Endothelial cell of umbilical vein (primary cell): Measurements from ENCODE around the gene CCDC88B. TPM values are rescaled to one million over a fixed set of nuclear protein-coding genes. Genes with fewer than 3 reads are reported as not detected.

Source experiments
- BruUV-seq: library from RNA; stranded (reverse); fragments of 400-500 nt; replicated peaks from 2 replicates; lab custom pipeline; 2021; lab: Mats Ljungman, UMichigan
- CTCF ChIA-PET: fragments of 300-600, 350-600 bp; sonication (Branson Sonifier 250); formaldehyde crosslinking; loops from one replicate; lab custom pipeline; 2021; ENCODE audit warnings: antibody characterized with exemption, inconsistent platforms; lab: Charles Lee
- POLR2A ChIA-PET: fragments of 300-600, 350-600 bp; sonication (Branson Sonifier 250); formaldehyde crosslinking; loops from one replicate; lab custom pipeline; 2021; ENCODE audit warnings: antibody characterized with exemption, inconsistent platforms; lab: Charles Lee
- DNase-seq: peaks from one replicate; pipeline ENCODE4 v3.0.0-alpha.2; 2011; ENCODE audit warnings: low read depth, low spot score
- FAIRE-seq: peaks from 2 replicates; lab custom pipeline; 2011; peaks lifted over from hg19 to GRCh38; lab: Jason Lieb, UNC
- H2AFZ ChIP-seq: 2 replicates; pipeline ENCODE4 v1.6.0; 2012; ENCODE audit warnings: low read depth, low read length, control low read depth, inconsistent platforms
- H3K27ac ChIP-seq: 2 replicates; pipeline ENCODE4 v1.5.1; 2011; ENCODE audit warnings: low read depth, mild to moderate bottlenecking, control low read depth, low read length, moderate library complexity; ENCODE audit not compliant: insufficient read depth
- H3K27me3 ChIP-seq, 2 experiments: 2 replicates each; pipeline versions ENCODE4 v1.6.0 to v1.6.1; 2011; ENCODE audit warnings: low read length in 2 of 2, mixed read lengths in 1 of 2; ENCODE audit not compliant: control insufficient read depth in 2 of 2, insufficient read depth in 2 of 2
- H3K36me3 ChIP-seq, 2 experiments: 2 replicates in 1 of 2; 3 replicates in 1 of 2; pipeline ENCODE4 v1.5.1; 2011; ENCODE audit warnings: low read length in 2 of 2, mild to moderate bottlenecking in 1 of 2, moderate library complexity in 1 of 2; ENCODE audit not compliant: control insufficient read depth in 2 of 2, insufficient read depth in 2 of 2; ENCODE audit errors: extremely low read depth in 1 of 2
- H3K4me1 ChIP-seq: 3 replicates; pipeline ENCODE4 v1.5.1; 2011; ENCODE audit warnings: mild to moderate bottlenecking, low read length; ENCODE audit not compliant: control insufficient read depth, insufficient read depth; ENCODE audit errors: extremely low read depth
- H3K4me2 ChIP-seq: 2 replicates; pipeline ENCODE4 v1.6.1; 2011; ENCODE audit warnings: low read length, control low read depth, mixed read lengths; ENCODE audit not compliant: insufficient read depth
- H3K4me3 ChIP-seq, 3 experiments: fragments of 200-600 bp in 1 of 3; sonication (generic), shearing (Covaris generic) in 1 of 3; replicated peaks in 1 of 3; 2 replicates each; pipeline ENCODE4 v1.5.1; 2011 to 2016; ENCODE audit warnings: control low read depth in 3 of 3, low read length in 3 of 3, mild to moderate bottlenecking in 2 of 3, inconsistent platforms in 1 of 3, low read depth in 1 of 3, moderate library complexity in 1 of 3; ENCODE audit not compliant: insufficient read depth in 1 of 3
- H3K79me2 ChIP-seq: 2 replicates; pipeline ENCODE4 v1.6.0; 2012; ENCODE audit warnings: low read length, inconsistent platforms; ENCODE audit not compliant: control insufficient read depth, insufficient read depth
- H3K9ac ChIP-seq: replicated peaks from 2 replicates; pipeline ENCODE3; 2011; ENCODE audit warnings: low read length, control low read depth; ENCODE audit not compliant: insufficient read depth; ENCODE audit errors: extremely low read depth
- H3K9me1 ChIP-seq: replicated peaks from 3 replicates; pipeline ENCODE4 v1.6.0; 2011; ENCODE audit warnings: mild to moderate bottlenecking, low read length; ENCODE audit not compliant: control insufficient read depth, insufficient read depth; ENCODE audit errors: extremely low read depth
- H3K9me3 ChIP-seq: replicated peaks from 2 replicates; pipeline ENCODE4 v1.5.1; 2012; ENCODE audit warnings: low read length, inconsistent platforms; ENCODE audit not compliant: control insufficient read depth, insufficient read depth
- H4K20me1 ChIP-seq: replicated peaks from 2 replicates; pipeline ENCODE3; 2011; ENCODE audit warnings: mild to moderate bottlenecking, low read length; ENCODE audit not compliant: control insufficient read depth, insufficient read depth; ENCODE audit errors: extremely low read depth
- EZH2 ChIP-seq: IDR thresholded peaks from 2 replicates; pipeline ENCODE4 v1.6.1; 2012; ENCODE audit warnings: borderline replicate concordance, low read depth, mild to moderate bottlenecking, moderate library complexity, low read length, inconsistent platforms; ENCODE audit not compliant: severe bottlenecking
- FOS ChIP-seq: IDR thresholded peaks from 2 replicates; pipeline ENCODE4 v1.6.1; 2011; ENCODE audit warnings: mild to moderate bottlenecking, low read length, moderate library complexity, borderline replicate concordance; ENCODE audit not compliant: insufficient read depth
- GATA2 ChIP-seq: IDR thresholded peaks from 2 replicates; pipeline ENCODE4 v1.7.0; 2011; ENCODE audit warnings: low read depth, mild to moderate bottlenecking, moderate library complexity, mixed read lengths, low read length; ENCODE audit not compliant: insufficient read length, insufficient read depth
- JUN ChIP-seq: IDR thresholded peaks from 2 replicates; pipeline ENCODE4 v1.6.1; 2011; ENCODE audit warnings: borderline replicate concordance, low read depth; ENCODE audit not compliant: insufficient read length, insufficient read depth
- MYC ChIP-seq: IDR thresholded peaks from one replicate; pipeline ENCODE4 v1.6.1; 2011; ENCODE audit warnings: mild to moderate bottlenecking, low read depth, low read length
- POLR2A ChIP-seq: IDR thresholded peaks from 2 replicates; pipeline ENCODE4 v1.6.1; 2012; ENCODE audit warnings: low read depth, mild to moderate bottlenecking, control low read depth, low read length
- POLR2AphosphoS5 ChIP-seq: IDR thresholded peaks from 2 replicates; pipeline ENCODE4 v1.6.1; 2012; ENCODE audit warnings: low read depth, mild to moderate bottlenecking, control low read depth, low read length, moderate library complexity; ENCODE audit not compliant: insufficient read depth
- dilution Hi-C: fragments of 300-500 bp; cut with MboI; formaldehyde crosslinking; loops from one replicate; pipeline ENCODE4 v1.15.0; 2019; ENCODE audit warnings: low sequenced_read_pairs; ENCODE audit not compliant: extremely low pct_ligation_motif_present
- intact Hi-C: fragments of 100-400 bp; cut with micrococcal nuclease; formaldehyde crosslinking; loops from one replicate; pipeline ENCODE4 v1.10.0; 2022
- polyA plus RNA-seq, 4 experiments: library from polyadenylated mRNA; depleted of rRNA in 3 of 4; stranded (reverse) in 3 of 4; unstranded in 1 of 4; fragments of >200 nt; gene quantifications; 2 replicates each; pipeline versions ENCODE4 v1.2.1 to v1.2.3, GENCODE V29; 2011 to 2012; ENCODE audit warnings: missing spikeins in 1 of 4
- total RNA-seq: library from RNA; stranded (reverse); gene quantifications from 2 replicates; pipeline ENCODE4 v1.2.3, GENCODE V29; 2021
- TF ChIP-seq, protein P1 (sequence below): IDR thresholded peaks from 2 replicates; pipeline ENCODE4 v1.6.1; 2011; ENCODE audit not compliant: insufficient read depth, insufficient read length
- TF ChIP-seq, protein P2 (sequence below), 2 donors: IDR thresholded peaks; 1 replicate in 1 of 2; 2 replicates in 1 of 2; pipeline ENCODE4 v1.5.1; 2011; ENCODE audit warnings: low read length in 2 of 2, mild to moderate bottlenecking in 2 of 2, moderate library complexity in 2 of 2, control low read depth in 1 of 2, inconsistent platforms in 1 of 2, low read depth in 1 of 2; ENCODE audit not compliant: insufficient read depth in 1 of 2; ENCODE audit errors: extremely low read depth in 1 of 2

Gene CCDC88B
- total and polyA plus RNA-seq, 2 donors (not counting 3 experiments of a cell fraction or from before 2014, with no cell fraction given), result 1.8 to 2.7 TPM

DNA sequence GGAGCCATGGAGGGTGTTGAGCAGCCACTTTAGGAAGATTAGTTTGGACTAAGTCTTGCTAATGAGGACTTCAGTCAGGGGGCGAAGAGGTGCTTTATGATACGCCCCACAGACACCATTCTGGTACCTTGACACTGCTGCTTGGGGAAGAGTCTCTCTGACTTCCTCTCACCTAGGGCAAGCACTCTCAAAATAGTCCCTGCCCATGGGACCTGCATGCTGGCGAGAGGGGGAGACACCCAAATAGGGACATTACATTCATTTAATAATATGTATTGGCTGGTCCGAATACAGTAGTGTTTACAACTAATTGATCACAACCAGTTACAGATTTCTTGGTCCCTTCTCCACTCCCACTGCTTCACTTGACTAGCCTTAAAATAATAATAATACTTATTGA lies 44.2 kb upstream of the CCDC88B start:
- FAIRE-seq, result no peak
- H2AFZ ChIP-seq, result no peak overlapping the region
- no peak overlapping the region for H3K9ac ChIP-seq
- no peaks in the 10 kb centered on the region for H3K9me3 ChIP-seq
- CTCF ChIA-PET, result interaction anchor here (0.7 kb wide), 1 partner anchor 9 kb away, joined by 4 read pairs; the partner anchor contains the start of gene ESRRA
- POLR2A ChIA-PET, result no interaction called here
- dilution Hi-C loops (no loop called here), intact Hi-C loops (no loop called here)
- no peak for TF ChIP-seq JUN
- TF ChIP-seq, protein P1, sequence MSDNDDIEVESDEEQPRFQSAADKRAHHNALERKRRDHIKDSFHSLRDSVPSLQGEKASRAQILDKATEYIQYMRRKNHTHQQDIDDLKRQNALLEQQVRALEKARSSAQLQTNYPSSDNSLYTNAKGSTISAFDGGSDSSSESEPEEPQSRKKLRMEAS, result no peak
- TF ChIP-seq EZH2, result no peak
- H3K27ac ChIP-seq, result no peak overlapping the region
- BruUV-seq, result no TSS peak
- peaks cover 15% of the 10 kb centered on the region for H3K4me1 ChIP-seq
- H3K36me3 ChIP-seq, result no peaks in the 10 kb centered on the region
- H3K9me1 ChIP-seq, result no peaks in the 10 kb centered on the region
- peaks cover 61 to 91% of the 10 kb centered on the region in 2 experiments for H3K27me3 ChIP-seq
- H3K4me3 ChIP-seq, result no peak overlapping the region
- no peaks in the 10 kb centered on the region for H3K79me2 ChIP-seq
- H4K20me1 ChIP-seq, result no peaks in the 10 kb centered on the region
- DNase-seq, result no peak
- H3K4me2 ChIP-seq, result no peak overlapping the region

DNA sequence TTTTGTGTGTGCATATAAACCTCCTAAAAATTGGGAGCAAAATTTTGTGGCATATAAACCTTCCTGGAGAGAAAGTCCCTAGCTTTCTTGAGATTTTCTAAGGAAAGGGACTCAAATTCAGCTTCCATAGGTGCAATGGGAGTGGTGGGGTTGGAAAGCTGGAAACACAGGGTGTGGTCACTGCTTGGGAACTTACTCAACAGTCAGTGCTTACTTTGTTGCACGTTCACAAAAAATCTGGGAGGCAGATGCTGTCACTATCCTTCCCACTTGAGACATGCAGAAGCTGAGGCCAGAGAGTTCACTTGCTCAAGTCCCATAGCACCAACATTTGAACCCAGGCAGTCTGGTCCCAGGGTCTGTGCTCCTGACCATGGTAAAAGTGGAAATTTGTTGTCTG lies 43.8 kb upstream of the CCDC88B start:
- DNase-seq, result no peak
- Histone ChIP-seq H3K9me3 (no peaks in the 10 kb centered on the region), H3K9me1 (no peaks in the 10 kb centered on the region), H3K27ac (no peak overlapping the region), H3K4me2 (no peak overlapping the region), H3K36me3 (no peaks in the 10 kb centered on the region), H3K79me2 (no peaks in the 10 kb centered on the region), H3K4me3 (no peak overlapping the region), H3K9ac (no peak overlapping the region), H3K27me3 (peaks cover 57 to 86% of the 10 kb centered on the region in 2 experiments), H3K4me1 (peaks cover 17% of the 10 kb centered on the region), H2AFZ (no peak overlapping the region), H4K20me1 (no peaks in the 10 kb centered on the region)
- ChIA-PET POLR2A (no interaction called here), CTCF (interaction anchor here (1.7 kb wide), 1 partner anchor 92 kb away, joined by 6 read pairs; no protein-coding TSS in a partner anchor)
- no TSS peak for BruUV-seq
- intact Hi-C loops (no loop called here), dilution Hi-C loops (no loop called here)
- no peak for FAIRE-seq
- no peak for TF ChIP-seq POLR2AphosphoS5
- no peak for TF ChIP-seq MYC
- no peak for TF ChIP-seq GATA2
- TF ChIP-seq FOS, result no peak
- TF ChIP-seq, protein P1, result no peak
- TF ChIP-seq JUN, result no peak
- TF ChIP-seq, protein P2, sequence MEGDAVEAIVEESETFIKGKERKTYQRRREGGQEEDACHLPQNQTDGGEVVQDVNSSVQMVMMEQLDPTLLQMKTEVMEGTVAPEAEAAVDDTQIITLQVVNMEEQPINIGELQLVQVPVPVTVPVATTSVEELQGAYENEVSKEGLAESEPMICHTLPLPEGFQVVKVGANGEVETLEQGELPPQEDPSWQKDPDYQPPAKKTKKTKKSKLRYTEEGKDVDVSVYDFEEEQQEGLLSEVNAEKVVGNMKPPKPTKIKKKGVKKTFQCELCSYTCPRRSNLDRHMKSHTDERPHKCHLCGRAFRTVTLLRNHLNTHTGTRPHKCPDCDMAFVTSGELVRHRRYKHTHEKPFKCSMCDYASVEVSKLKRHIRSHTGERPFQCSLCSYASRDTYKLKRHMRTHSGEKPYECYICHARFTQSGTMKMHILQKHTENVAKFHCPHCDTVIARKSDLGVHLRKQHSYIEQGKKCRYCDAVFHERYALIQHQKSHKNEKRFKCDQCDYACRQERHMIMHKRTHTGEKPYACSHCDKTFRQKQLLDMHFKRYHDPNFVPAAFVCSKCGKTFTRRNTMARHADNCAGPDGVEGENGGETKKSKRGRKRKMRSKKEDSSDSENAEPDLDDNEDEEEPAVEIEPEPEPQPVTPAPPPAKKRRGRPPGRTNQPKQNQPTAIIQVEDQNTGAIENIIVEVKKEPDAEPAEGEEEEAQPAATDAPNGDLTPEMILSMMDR (IDR thresholded peaks at IDR 0.05; ENCODE audit: extremely low read depth in 1 of 2, insufficient read depth in 1 of 2, low read depth in 1 of 2, low read length in 2 of 2), result no peak
- TF ChIP-seq POLR2A, result no peak
- TF ChIP-seq EZH2, result no peak
